ENCODE results near the gene SNAP23.
A peak's percentile ranks its signal among the peaks of the same experiment; 100 is the strongest.

The SNAP23 gene

GRCh38 chr15:42495361-42496212 lies at the start of gene SNAP23:
Gene SNAP23, plus strand, starts transcription at chr15:42495634. Its CDS starts 16,213 bp downstream, at chr15:42511847.
- DNase-seq: peak; percentile 95

DNA sequence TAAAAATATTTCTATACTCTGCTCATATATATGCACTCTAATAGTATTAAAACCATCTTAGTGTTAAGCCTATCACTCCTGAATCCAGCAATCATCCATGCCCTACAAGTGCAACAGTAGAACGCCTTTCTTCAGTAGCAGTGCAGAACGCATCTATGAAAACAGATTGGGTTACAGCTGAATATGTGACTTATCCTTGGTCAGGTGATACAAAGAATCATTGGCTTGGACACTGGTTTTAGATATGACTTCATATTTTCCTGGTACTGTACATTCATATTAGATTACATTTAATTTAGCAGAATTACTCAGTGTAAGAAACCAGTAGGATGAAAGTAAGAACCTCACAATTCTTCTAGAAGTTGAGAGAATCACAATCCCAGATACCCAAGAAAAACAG lies 47.8 kb upstream of the SNAP23 start:
- no peak for DNase-seq

- no peak for DNase-seq
These were observed 47.2 kb upstream of the SNAP23 start for GRCh38 chr15:42448281-42448680.

DNA sequence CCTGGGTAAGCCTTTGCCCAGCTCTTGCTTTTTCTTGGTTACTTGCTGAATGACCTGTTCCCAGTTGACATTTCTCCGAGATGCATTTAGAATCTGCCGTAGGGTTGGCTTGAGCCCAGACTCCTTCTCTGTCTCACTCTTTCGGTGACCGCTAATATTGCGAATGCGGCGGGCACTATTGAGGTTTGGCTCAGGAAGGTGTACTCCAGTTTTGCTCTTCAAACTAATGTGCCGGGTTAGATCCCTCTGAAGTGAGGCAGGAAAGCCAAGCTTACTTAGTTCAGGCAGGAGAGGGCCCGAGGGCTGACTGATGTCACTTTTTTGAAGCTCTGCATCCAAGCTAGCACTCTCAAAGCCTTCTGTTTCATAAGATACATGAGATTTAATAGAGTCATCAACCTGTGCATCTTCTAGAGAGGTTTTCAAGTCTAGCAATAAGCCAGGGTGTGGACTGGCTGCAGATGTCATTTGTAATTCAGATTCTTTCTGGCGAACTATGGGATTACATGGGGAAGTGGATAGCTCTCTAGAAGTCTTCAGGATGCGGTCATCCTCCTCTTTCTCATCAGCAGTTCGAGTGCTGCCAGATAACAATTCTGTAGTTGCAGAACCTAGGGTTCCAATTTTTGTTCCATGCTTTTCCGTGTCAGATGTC lies 45.5 kb upstream of the SNAP23 start:
- DNase-seq: no peak

GRCh38 chr15:42450425-42450790 lies 45.0 kb upstream of the SNAP23 start:
- no peak for DNase-seq

- DNase-seq: no peak
These were observed 41.6 kb upstream of the SNAP23 start for GRCh38 chr15:42453826-42454225.

DNA sequence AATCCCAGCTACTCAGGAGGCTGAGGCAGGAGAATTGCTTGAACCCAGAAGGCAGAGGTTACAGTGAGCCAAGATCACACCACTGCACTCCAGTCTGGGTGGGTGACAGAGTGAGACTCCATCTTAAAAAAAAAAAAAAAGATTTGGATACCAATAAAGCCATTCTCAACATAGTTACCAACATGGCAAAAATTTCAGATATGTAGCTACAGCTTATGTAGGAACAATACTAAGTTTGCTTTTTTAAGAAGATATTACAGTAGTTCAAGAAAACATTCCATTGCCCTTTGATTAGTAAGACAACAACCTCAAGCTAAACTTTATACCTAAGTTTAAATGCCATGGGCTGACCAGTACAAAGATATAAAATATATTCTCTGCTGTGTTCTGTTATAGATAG lies 38.9 kb upstream of the SNAP23 start:
- peak; percentile 17 for DNase-seq

DNA sequence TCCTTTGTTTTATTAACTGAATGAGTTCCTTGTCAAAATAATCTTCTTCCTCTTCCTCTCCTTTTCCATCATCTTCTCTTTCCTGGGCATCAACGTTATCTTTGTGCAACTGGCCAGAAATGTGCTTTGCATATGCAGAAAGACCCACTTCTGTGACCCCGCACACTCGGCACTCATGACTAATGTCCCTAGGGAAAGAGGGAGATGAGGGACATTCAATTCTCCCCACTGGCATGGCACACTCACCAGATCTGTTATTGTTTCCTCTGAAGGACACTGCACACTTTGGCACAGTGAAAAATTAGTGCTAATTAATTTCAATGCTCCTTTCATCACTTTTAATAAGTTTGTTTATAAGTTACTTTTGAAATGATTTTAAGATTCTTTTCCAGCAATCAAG lies 38.5 kb upstream of the SNAP23 start:
- peak; percentile 41 for DNase-seq

DNA sequence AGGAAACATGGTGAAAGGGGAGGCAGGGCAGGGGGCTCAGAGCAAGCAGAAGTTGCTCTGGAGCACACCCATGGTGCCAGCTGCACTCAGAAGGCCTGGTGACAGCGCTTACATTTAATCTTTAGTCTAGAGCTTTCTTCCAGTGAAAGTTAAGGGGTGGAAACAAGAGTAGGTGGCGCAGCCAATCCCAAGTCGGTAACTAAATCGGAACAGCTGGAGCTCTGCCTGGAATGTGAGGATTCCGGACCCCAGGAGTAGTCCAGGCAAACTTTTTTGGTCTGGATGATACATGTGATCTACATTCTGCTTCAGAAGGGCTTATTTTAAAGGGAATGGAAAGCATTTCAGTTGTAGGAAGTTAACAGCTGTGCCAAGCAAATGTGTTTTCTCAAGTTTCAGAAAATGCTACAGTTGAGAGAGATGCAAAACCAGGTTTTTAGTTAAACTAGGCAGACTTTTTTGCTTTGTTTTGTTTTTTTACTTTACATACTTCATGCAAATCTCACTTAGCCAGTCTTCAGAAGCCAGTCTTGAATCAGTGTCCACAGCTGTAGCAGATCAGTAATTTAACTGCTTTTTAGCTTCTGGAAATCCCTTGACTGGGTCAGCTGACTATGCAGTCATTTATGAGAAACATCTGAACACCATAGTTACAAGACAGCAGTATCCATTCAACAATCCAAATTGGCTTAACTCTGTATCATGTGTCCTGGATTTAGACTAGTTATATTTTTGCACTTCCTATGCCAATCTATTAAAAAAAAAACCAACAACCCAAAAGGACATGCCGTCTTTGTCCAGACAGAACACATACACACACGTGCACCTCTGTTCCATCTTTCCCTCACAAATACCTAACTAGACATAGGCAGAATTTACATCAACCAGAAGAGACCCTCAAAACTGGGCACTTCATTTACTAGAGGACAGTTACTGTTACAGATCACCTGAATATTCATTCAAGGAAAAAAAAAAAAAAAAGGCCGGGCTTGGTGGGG lies 37.7 kb upstream of the SNAP23 start:
- DNase-seq: peak; percentile 89

- DNase-seq: no peak
These were observed 34.2 kb upstream of the SNAP23 start for GRCh38 chr15:42461261-42461660.

DNA sequence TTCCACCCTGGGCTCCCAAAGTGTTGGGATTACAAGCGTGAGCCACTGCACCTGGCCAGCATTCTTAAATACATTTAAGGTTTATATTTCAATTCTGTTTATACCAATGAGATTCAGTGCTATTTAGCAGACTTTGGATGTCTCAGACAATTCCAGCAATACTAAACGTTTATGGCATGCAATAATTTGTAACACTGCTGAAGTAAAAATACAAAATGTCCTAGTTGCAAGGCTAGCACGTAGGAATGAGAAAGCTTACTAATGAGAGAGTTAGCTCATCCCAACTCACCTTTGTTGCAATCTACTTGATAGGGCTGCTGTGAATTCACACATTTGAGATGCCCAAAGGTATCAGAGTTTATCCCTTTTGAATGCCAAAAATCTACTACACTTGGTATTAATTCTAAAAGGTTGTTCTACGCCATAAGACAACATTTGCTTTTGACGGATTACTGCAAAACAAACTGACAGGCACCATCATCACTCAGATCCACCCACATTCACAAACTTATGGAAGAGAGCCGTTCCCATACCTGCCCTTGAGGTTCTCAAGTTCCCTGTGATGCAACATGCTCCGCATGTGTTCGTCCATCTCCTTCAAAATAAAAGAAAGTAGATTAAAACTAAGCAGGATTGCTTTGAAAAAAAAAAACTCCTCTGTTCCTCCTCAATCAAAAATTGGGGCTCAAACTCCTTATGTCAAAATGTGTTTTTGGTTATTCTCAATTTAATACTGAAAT lies 29.7 kb upstream of the SNAP23 start:
- DNase-seq: no peak

DNA sequence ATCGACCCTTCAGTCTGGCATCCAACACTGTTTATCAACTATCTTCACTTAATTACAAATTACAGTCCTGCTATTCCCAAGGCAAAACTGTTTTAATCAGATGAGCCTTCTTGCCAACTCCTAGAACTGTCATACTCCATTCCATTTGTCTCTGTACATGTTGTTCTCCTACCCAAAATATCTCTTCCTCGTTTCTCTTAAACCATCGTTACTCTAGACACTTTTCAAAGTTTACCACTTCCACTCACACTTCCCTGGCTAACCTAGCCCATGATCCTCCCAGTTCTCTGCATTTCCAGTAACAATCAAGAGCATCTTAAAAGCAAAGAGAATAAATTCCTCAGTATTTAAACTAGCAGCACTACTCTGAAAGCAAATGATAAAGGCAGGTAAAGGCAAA lies 24.4 kb upstream of the SNAP23 start:
- DNase-seq: no peak

DNA sequence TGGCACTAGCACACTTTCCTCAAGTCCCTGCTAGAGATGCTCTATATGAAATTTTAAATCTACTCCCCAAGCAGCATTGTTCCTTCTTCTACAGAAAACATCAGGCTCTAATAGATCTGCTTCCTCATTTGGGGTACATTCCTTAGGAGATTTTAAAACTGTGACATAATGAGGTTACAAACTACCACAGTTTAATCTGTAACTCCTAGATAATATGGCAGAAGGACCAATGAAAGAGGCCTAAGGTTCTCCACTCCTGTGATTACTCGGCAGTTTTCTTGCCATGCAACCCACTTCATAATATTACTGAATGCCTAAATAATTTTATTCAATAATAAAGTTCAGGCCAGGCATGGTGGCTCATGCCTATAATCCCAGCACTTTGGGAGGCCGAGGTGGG lies 20.6 kb upstream of the SNAP23 start:
- no peak for DNase-seq

- no peak for DNase-seq
These were observed 12.7 kb upstream of the SNAP23 start for GRCh38 chr15:42482701-42483100.

DNA sequence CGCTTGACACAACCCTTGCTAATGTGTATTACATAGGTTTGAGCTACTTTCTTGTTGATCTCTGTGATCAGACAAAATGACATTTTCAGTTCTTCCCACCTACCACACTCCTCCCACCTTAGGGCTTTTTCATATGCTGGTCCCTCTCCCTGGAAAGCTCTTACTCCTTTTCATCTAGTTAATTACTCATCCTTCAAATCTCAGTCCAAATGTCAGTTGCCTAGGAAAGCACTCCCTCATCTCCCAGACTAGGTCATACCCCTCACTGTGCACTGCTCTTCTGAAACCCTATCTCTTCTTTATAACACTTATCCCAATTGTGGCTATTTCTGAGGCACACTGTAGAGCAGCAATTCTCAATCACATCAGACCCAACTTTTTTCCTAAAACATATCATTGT lies 11.8 kb upstream of the SNAP23 start:
- no peak for DNase-seq

GRCh38 chr15:42490291-42490670 lies 5.2 kb upstream of the SNAP23 start:
- DNase-seq: no peak

DNA sequence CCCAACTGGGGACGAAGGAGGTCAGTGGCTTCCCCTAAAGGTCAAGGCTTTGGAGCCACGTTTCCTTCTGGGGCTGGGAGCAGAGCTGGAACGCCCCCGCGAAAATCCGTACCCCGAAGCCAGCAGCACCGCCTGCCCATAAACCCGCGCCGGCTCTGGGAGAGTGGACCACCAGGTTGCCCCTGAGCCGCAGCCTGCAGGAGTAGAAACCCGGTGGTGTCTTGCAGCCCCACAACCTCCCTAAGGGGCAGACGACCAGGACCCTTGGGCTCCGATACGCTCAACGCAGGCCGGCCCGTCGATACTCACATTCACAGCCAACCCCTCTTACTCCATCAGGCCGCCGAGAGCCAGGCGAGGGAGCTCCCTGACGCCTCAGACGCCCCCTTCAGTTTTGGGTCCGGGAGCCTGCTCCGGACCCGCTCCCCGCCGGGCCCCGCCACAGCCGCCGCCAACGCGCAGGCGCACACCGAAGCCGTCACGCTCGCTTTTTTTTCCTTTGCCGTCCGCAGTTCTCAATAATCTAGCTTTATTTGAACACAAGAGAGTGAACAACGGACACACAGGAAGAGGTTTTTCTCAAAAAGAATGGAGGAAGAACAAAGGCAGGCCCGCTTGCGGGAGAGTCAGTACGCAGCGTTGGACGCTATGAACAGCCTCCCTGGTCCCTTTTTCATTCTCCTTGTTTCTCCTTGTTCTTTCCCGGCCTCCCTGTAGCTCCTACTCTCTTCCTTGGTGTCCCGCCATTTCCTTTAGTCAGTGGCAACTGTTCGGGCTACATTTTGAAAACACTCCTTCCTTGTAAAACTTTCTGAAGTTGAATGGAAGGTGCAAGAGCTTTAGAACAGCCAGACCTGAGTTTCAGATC lies 4.5 kb upstream of the SNAP23 start, which contains the start of gene ZNF106:
ZNF106 (minus strand) TSS at position 471 of the 868 bp plus-strand sequence. CDS start 18,852 bp downstream, outside the sequence.
- DNase-seq: peak; percentile 91

DNA sequence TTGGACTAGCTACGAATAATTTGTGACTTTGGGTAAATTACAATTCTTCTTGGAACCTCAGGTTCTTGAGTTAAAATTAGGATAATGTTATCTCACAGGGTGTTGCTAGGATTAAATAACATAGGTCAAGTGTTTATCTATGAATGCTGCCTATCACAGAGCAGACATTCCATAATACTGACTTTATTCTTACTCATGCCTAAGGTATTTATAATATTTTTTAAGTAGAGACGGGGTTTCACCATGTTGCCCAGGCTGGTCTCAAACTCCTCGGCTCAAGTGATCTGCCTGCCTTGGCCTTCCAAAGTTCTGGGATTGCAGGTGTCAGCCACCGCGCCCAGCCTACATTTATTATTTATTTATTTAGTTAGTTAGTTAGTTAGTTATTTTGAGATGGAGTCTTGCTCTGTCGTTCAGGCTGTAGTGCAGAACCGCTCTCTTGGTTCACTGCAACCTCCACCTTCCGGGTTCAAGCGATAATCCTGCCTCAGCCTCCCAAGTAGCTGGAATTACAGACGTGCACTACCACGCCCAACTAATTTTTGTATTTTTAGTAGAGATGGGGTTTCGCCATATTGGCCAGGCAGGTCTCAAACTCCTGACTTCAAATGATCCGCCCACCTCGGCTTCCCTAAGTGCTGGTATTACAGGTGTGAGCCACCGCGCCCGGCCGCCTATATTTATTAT lies 3.8 kb upstream of the SNAP23 start:
- peak; percentile 77 for DNase-seq

DNA sequence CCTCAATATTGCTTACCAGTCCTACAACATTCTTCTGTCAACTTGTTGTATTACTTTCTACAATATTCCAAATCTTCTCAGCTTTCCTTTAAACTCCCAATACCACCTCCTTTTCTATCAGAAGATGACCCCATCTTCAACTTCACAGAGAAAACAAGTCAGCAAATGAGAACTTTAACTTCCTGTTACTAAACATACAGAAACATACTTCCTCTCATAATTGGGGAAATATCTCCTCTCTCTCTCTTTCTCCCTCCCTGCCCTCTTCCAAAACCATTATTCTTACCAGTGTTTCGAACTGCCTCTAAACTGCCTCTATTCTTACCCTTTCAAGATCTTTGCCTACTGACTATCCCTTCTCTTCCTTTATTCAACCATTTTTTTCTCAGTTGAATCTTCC lies 1.8 kb upstream of the SNAP23 start:
- DNase-seq: no peak

DNA sequence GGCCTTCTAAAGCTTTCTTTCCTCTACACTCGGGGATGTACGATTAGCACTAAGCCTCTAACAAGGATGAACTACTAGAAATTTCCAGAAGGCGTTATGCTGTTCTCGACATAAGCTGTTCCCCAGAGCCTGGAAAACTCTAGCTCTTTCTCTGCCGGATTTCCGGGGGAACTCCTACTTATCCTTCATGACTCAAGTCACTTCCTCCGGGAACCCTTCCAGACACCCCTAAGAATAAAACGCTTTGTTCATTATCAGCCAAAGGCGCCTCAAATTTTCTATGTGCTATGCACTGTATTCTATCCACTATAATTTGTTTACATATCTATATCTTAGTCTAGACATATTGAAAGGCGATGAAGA lies 455 bp upstream of the SNAP23 start:
- peak; percentile 76 for DNase-seq
